Measurements from ENCODE around the gene LPCAT4. TPM values are rescaled to one million over a fixed set of nuclear protein-coding genes. Genes with fewer than 3 reads are reported as not detected.
A peak's percentile ranks its signal among the peaks of the same experiment; 100 is the strongest.
"Not testable (repeated sequence)": the region's sequence is repeated elsewhere in the genome, so short reads cannot be mapped to it uniquely, and the experiment has no call there.

The LPCAT4 gene, protein sequence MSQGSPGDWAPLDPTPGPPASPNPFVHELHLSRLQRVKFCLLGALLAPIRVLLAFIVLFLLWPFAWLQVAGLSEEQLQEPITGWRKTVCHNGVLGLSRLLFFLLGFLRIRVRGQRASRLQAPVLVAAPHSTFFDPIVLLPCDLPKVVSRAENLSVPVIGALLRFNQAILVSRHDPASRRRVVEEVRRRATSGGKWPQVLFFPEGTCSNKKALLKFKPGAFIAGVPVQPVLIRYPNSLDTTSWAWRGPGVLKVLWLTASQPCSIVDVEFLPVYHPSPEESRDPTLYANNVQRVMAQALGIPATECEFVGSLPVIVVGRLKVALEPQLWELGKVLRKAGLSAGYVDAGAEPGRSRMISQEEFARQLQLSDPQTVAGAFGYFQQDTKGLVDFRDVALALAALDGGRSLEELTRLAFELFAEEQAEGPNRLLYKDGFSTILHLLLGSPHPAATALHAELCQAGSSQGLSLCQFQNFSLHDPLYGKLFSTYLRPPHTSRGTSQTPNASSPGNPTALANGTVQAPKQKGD
- 44.0 and 49.3 TPM in 2 replicates for total RNA-seq
- 51.3 and 69.2 TPM in 2 replicates for polyA plus RNA-seq
- 39.7 and 42.6 TPM in 2 replicates for polyA plus RNA-seq (2011; cell fraction: cytosol; rRNA removed)
- polyA plus RNA-seq (2011; cell fraction: nucleus; rRNA removed) = 132 and 154 TPM in 2 replicates
- 26.3 and 27.1 TPM in 2 replicates for polyA plus RNA-seq (2012)
- polyA minus RNA-seq = 21.6 and 32.4 TPM in 2 replicates
- polyA minus RNA-seq (2011; cell fraction: cytosol; rRNA and poly(A)+ RNA removed) = 20.3 TPM
- polyA minus RNA-seq (2011; cell fraction: nucleus; rRNA and poly(A)+ RNA removed) = 17.9 and 22.1 TPM in 2 replicates
- percentile 55 among the genes with signal in this experiment for Bru-seq, nascent RNA
- percentile 78 among the genes with signal in this experiment for BruChase-seq, experiment 1, labeled RNA remaining after a 6-hour chase
- BruChase-seq, experiment 2, labeled RNA remaining after a 2-hour chase = percentile 87 among the genes with signal in this experiment
- long read RNA-seq, transcript LPCAT4-201 (14 exons, 2,262 nt) = major isoform, 11 of 33 reads
- long read RNA-seq, partial matches to known transcripts = 15 of 33 reads
- long read RNA-seq, other reads (novel, unspliced or antisense) = 7 of 33 reads

DNA sequence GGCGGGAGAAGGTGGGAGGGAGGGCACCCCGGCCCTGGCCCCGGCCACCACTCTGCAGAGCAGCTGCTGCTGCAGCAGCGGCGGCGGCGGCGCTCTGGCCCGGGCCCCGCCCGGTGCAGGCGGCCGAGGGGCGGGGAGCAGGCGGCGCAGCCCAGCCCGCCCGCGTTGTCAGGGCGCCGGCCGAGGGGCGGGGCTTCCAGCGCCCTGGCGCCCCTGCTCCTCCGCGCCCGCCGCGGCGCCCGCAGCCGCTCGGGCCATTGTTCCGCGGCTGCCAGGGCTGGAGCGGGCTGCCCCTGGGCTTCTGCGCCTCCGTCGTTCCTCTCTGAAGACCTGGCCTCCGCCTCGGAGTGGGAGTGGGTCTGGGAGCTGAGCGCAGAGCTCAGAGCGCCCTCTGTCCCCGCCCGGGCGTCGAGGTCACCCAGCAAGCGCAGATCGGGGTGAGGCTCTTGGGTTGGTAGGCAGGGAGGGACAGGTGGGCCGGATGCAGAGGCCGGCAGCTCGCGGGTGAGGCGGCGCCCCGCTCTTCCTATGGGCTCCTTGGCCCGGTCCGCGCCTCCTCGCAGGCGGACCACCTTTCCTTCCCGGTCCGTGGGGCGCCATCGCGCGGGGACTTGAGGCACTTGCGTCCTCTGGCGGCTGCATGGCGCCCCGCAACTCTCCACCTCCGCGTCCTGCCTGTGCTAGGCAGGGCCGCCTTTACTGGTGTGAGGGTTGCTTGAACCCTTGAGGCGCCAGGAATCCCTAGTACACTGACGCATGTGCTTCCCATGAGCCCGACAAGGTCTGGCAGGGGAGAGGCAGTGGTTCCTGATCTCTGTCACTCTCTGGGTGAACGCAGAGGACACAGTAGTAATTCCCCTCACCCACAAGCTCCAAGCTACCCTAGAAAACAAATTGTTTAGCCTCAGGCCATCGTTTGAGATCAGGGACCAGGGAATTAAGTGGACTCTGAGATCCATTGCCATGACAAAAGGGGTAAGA is at the start of gene LPCAT4:
LPCAT4 (minus strand) TSS at position 96 of the 981 bp plus-strand sequence. CDS start 96 bp downstream, outside the sequence.
- TF ChIP-seq EZH2 (IDR thresholded peaks at IDR 0.05; ENCODE audit: borderline replicate concordance, low read depth, low read length, severe bottlenecking) (no peak), POLR2A (IDR thresholded peaks at IDR 0.05; ENCODE audit: low read depth, low read length) (peak; percentile 93), GATA2 (IDR thresholded peaks at IDR 0.05; ENCODE audit: insufficient read depth, insufficient read length, low read depth, low read length) (no peak), POLR2AphosphoS5 (IDR thresholded peaks at IDR 0.05; ENCODE audit: insufficient read depth, low read depth, low read length) (peak; percentile 93)
- TF ChIP-seq, protein P1, sequence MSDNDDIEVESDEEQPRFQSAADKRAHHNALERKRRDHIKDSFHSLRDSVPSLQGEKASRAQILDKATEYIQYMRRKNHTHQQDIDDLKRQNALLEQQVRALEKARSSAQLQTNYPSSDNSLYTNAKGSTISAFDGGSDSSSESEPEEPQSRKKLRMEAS (IDR thresholded peaks at IDR 0.05; ENCODE audit: insufficient read depth, insufficient read length) = peak; percentile 22
- TF ChIP-seq, protein P2, sequence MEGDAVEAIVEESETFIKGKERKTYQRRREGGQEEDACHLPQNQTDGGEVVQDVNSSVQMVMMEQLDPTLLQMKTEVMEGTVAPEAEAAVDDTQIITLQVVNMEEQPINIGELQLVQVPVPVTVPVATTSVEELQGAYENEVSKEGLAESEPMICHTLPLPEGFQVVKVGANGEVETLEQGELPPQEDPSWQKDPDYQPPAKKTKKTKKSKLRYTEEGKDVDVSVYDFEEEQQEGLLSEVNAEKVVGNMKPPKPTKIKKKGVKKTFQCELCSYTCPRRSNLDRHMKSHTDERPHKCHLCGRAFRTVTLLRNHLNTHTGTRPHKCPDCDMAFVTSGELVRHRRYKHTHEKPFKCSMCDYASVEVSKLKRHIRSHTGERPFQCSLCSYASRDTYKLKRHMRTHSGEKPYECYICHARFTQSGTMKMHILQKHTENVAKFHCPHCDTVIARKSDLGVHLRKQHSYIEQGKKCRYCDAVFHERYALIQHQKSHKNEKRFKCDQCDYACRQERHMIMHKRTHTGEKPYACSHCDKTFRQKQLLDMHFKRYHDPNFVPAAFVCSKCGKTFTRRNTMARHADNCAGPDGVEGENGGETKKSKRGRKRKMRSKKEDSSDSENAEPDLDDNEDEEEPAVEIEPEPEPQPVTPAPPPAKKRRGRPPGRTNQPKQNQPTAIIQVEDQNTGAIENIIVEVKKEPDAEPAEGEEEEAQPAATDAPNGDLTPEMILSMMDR (IDR thresholded peaks at IDR 0.05; ENCODE audit: extremely low read depth in 1 of 2, insufficient read depth in 1 of 2, low read depth in 1 of 2, low read length in 2 of 2) = peak; percentile 94 to 98
- Histone ChIP-seq H3K4me2 (ENCODE audit: insufficient read depth, low read length) (peak within 1 kb of the TSS; percentile 92), H3K9ac (replicated peaks; ENCODE audit: extremely low read depth, insufficient read depth, low read length) (peak within 1 kb of the TSS; percentile 97), H4K20me1 (replicated peaks; ENCODE audit: control insufficient read depth, extremely low read depth, insufficient read depth, low read length) (no peaks in the 10 kb centered on the region), H3K4me3 (replicated peaks in 1 of 3; ENCODE audit: insufficient read depth in 1 of 3, low read depth in 1 of 3, low read length in 3 of 3) (peak within 1 kb of the TSS; percentile 79 to 94 (median 83)), H3K36me3 (ENCODE audit: control insufficient read depth in 2 of 2, extremely low read depth in 1 of 2, insufficient read depth in 2 of 2, low read length in 2 of 2) (no peaks in the 10 kb centered on the region), H2AFZ (ENCODE audit: low read depth, low read length) (peak within 1 kb of the TSS; percentile 99), H3K9me3 (replicated peaks; ENCODE audit: control insufficient read depth, insufficient read depth, low read length) (no peaks in the 10 kb centered on the region), H3K27me3 (ENCODE audit: control insufficient read depth in 2 of 2, insufficient read depth in 2 of 2, low read length in 2 of 2) (no peaks in the 10 kb centered on the region), H3K79me2 (ENCODE audit: control insufficient read depth, insufficient read depth, low read length) (peaks cover 16% of the 10 kb centered on the region), H3K9me1 (replicated peaks; ENCODE audit: control insufficient read depth, extremely low read depth, insufficient read depth, low read length) (no peaks in the 10 kb centered on the region), H3K4me1 (ENCODE audit: control insufficient read depth, extremely low read depth, insufficient read depth, low read length) (peaks cover 20% of the 10 kb centered on the region), H3K27ac (ENCODE audit: insufficient read depth, low read depth, low read length) (peak within 1 kb of the TSS; percentile 87)
- FAIRE-seq (peak; percentile 92), DNase-seq (ENCODE audit: low read depth, low spot score) (peak; percentile 88)
- CTCF ChIA-PET = interaction anchor here (0.5 to 4.4 kb wide), 30 partner anchors 8 to 305 kb away, joined by 3 to 94 read pairs (median 4); partner anchors contain the start of genes EMC4, EMC7, KATNBL1 and NOP10
- dilution Hi-C loops (cut with MboI; ENCODE audit: extremely low pct_ligation_motif_present, low sequenced_read_pairs) = no loop called here
- intact Hi-C loops (cut with micrococcal nuclease) = loop anchor here (1.0 to 2.0 kb wide), 9 partner anchors 24 to 305 kb away; partner anchors contain the start of genes GOLGA8A, GOLGA8B, KATNBL1 and NOP10
- BruUV-seq (replicated peaks) = TSS peak; percentile 69
- POLR2A ChIA-PET = interaction anchor here (0.6 to 1.0 kb wide), 4 partner anchors 30 to 1186 kb away, joined by 3 to 5 read pairs (median 3); partner anchors contain the start of gene SLC12A6

DNA sequence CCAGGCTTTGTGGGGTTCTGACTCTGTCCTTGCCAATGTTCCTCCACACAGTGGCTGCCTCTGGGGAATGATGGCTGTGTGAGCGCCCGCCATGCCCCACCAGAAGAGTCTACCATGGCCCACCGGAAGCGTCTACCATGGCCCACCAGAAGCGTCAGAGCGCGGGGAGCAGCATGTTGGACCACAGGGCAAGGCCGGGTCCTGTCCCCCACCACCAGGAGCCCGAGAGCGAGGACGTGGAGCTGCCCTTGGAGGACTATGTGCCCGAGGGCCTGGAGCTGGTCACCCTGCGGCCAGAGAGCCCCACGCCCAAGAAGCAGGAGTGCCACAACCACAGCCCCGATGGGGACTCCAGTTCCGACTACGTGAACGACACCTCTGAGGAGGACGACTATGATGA is 42.5 kb upstream of the LPCAT4 start:
- H3K79me2 ChIP-seq (ENCODE audit: control insufficient read depth, insufficient read depth, low read length); H3K4me2 ChIP-seq (ENCODE audit: insufficient read depth, low read length); CTCF ChIA-PET; H3K9ac ChIP-seq (replicated peaks; ENCODE audit: extremely low read depth, insufficient read depth, low read length); H2AFZ ChIP-seq (ENCODE audit: low read depth, low read length); BruUV-seq (replicated peaks); H3K9me1 ChIP-seq (replicated peaks; ENCODE audit: control insufficient read depth, extremely low read depth, insufficient read depth, low read length); H3K27ac ChIP-seq (ENCODE audit: insufficient read depth, low read depth, low read length); H3K9me3 ChIP-seq (replicated peaks; ENCODE audit: control insufficient read depth, insufficient read depth, low read length); H3K27me3 ChIP-seq (ENCODE audit: control insufficient read depth in 2 of 2, insufficient read depth in 2 of 2, low read length in 2 of 2); H4K20me1 ChIP-seq (replicated peaks; ENCODE audit: control insufficient read depth, extremely low read depth, insufficient read depth, low read length); dilution Hi-C loops (cut with MboI; ENCODE audit: extremely low pct_ligation_motif_present, low sequenced_read_pairs); intact Hi-C loops (cut with micrococcal nuclease); FAIRE-seq; POLR2A ChIA-PET; DNase-seq (ENCODE audit: low read depth, low spot score); H3K4me1 ChIP-seq (ENCODE audit: control insufficient read depth, extremely low read depth, insufficient read depth, low read length); H3K4me3 ChIP-seq (replicated peaks in 1 of 3; ENCODE audit: insufficient read depth in 1 of 3, low read depth in 1 of 3, low read length in 3 of 3); H3K36me3 ChIP-seq (ENCODE audit: control insufficient read depth in 2 of 2, extremely low read depth in 1 of 2, insufficient read depth in 2 of 2, low read length in 2 of 2): not testable (repeated sequence)

Data from endothelial cell of umbilical vein (primary cell).